ENCODE results near the gene CFAP74.

DNA sequence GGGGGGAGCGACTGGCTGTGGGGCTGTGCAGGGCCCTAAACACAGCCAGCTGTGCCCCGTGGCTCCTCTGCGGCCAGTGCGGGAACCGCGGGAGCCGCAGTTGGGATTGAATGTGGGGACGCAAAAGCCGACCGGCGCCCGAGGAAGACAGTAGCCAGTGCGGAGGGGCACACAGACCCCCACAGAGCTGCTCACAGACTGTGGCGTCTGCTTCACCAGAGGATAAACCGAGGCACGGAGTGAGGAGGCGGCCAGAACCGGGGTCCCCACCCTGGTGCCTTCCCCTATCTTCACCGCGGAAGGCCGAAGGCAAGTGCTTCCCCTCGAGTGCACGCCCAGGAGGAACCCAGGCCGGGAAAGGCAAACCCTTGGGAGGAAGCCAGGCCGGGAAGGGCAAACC lies 75.8 kb downstream of the CFAP74 start:
- TF ChIP-seq, protein P1, sequence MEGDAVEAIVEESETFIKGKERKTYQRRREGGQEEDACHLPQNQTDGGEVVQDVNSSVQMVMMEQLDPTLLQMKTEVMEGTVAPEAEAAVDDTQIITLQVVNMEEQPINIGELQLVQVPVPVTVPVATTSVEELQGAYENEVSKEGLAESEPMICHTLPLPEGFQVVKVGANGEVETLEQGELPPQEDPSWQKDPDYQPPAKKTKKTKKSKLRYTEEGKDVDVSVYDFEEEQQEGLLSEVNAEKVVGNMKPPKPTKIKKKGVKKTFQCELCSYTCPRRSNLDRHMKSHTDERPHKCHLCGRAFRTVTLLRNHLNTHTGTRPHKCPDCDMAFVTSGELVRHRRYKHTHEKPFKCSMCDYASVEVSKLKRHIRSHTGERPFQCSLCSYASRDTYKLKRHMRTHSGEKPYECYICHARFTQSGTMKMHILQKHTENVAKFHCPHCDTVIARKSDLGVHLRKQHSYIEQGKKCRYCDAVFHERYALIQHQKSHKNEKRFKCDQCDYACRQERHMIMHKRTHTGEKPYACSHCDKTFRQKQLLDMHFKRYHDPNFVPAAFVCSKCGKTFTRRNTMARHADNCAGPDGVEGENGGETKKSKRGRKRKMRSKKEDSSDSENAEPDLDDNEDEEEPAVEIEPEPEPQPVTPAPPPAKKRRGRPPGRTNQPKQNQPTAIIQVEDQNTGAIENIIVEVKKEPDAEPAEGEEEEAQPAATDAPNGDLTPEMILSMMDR (conservative IDR thresholded peaks at IDR 0.05; ENCODE audit: low read depth, low read length), result no peak
- TF ChIP-seq EZH2 (IDR thresholded peaks at IDR 0.05; ENCODE audit: low read length, unreplicated experiment), result no peak
- no peak for TF ChIP-seq EZH2phosphoT487 (IDR thresholded peaks at IDR 0.05; ENCODE audit: borderline replicate concordance, low read length)

All from PC-3 (cell line).